KMS-11 (cell line): ENCODE results near the gene FBXO2.

ENCODE experiments used
- H2AFZ ChIP-seq: fragments of 200-600 bp; sonication (generic); 2 replicates; pipeline ENCODE4 v1.6.1; 2016; ENCODE audit warnings: antibody characterized with exemption, mixed run types, low read depth
- H3K27ac ChIP-seq: fragments of 200-600 bp; sonication (generic); 2 replicates; pipeline ENCODE4 v1.6.1; 2016; ENCODE audit warnings: mild to moderate bottlenecking, mixed run types
- H3K27me3 ChIP-seq: fragments of 200-600 bp; sonication (generic); 2 replicates; pipeline ENCODE4 v1.6.1; 2017; ENCODE audit warnings: mild to moderate bottlenecking, low read depth, mixed run types, moderate library complexity; ENCODE audit not compliant: insufficient read depth
- H3K36me3 ChIP-seq: fragments of 200-600 bp; sonication (generic); 2 replicates; pipeline ENCODE4 v1.6.1; 2017; ENCODE audit warnings: mild to moderate bottlenecking, mixed run types; ENCODE audit not compliant: insufficient read depth
- H3K4me1 ChIP-seq: fragments of 200-600 bp; sonication (generic); 2 replicates; pipeline ENCODE4 v1.6.1; 2016; ENCODE audit warnings: mild to moderate bottlenecking, low read depth, mixed run types; ENCODE audit not compliant: poor library complexity, severe bottlenecking
- H3K4me2 ChIP-seq: fragments of 200-600 bp; sonication (generic); 2 replicates; pipeline ENCODE4 v1.7.0; 2016; ENCODE audit warnings: mild to moderate bottlenecking, mixed run types
- H3K4me3 ChIP-seq: fragments of 200-600 bp; sonication (generic); IDR thresholded peaks from 2 replicates; pipeline ENCODE4 v1.6.1; 2017; ENCODE audit warnings: low read depth, low read length, mixed read lengths; ENCODE audit not compliant: insufficient read depth
- H3K79me2 ChIP-seq: fragments of 200-600 bp; sonication (generic); 2 replicates; pipeline ENCODE4 v1.6.1; 2016; ENCODE audit warnings: low read depth, mixed run types; ENCODE audit not compliant: insufficient read depth
- H3K9ac ChIP-seq: fragments of 200-600 bp; sonication (generic); 2 replicates; pipeline ENCODE4 v1.6.1; 2016; ENCODE audit warnings: mild to moderate bottlenecking, mixed run types
- H4K20me1 ChIP-seq: fragments of 200-600 bp; sonication (generic); 2 replicates; pipeline ENCODE4 v1.6.1; 2016; ENCODE audit warnings: mild to moderate bottlenecking, mixed run types; ENCODE audit not compliant: insufficient read depth
- TF ChIP-seq, protein P1 (sequence below): fragments of 200-600 bp; sonication (generic); conservative IDR thresholded peaks from 2 replicates; pipeline ENCODE4 v1.6.1; 2017; ENCODE audit warnings: low read depth, mild to moderate bottlenecking, antibody characterized with exemption, low read length, moderate library complexity, mixed read lengths

Gene FBXO2

DNA sequence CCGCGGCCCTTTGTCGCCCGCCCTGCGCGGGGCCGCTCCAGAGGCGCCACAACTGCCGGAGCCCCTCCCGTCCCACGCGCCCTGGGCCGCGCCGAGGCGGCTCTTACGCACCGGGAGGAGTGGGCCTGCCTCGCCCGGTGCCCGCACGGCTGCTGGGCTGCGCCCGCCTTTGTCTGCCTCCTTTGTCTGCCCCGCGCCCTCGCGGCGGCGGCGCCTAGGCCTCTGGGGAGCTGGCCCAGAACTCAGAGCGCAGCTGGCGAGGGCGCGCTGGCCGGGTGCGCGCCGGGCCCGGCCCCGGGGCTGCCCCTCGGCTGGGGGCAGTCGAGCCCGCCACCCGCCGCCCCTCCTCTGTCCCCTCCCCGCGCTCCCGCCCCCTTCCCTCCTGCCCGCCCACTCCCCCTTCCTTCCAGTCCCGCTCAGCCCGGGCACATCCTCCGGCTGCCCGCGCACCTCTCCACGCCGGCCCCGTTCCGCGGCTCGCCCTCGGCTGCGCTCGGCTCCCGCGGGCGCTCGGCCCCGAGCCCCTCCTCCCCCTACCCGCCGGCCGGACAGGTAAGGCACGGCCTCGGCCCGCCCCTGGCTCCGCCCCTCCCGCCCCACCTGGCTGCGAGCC is 37.2 kb upstream of the FBXO2 start, which contains the start of gene DRAXIN:
Gene DRAXIN (plus strand): TSS at position 409 of the 613 bp plus-strand sequence. CDS start 14,549 bp downstream, outside the sequence.
- Histone ChIP-seq H3K4me1 (no peaks in the 10 kb centered on the region), H3K27me3 (peaks cover 68% of the 10 kb centered on the region), H3K4me2 (no peak within 1 kb of the TSS), H3K79me2 (no peaks in the 10 kb centered on the region), H4K20me1 (no peaks in the 10 kb centered on the region), H3K4me3 (no peak within 1 kb of the TSS), H3K9ac (no peak within 1 kb of the TSS), H3K36me3 (no peaks in the 10 kb centered on the region), H3K27ac (no peak within 1 kb of the TSS), H2AFZ (no peak within 1 kb of the TSS)
- TF ChIP-seq, protein P1, sequence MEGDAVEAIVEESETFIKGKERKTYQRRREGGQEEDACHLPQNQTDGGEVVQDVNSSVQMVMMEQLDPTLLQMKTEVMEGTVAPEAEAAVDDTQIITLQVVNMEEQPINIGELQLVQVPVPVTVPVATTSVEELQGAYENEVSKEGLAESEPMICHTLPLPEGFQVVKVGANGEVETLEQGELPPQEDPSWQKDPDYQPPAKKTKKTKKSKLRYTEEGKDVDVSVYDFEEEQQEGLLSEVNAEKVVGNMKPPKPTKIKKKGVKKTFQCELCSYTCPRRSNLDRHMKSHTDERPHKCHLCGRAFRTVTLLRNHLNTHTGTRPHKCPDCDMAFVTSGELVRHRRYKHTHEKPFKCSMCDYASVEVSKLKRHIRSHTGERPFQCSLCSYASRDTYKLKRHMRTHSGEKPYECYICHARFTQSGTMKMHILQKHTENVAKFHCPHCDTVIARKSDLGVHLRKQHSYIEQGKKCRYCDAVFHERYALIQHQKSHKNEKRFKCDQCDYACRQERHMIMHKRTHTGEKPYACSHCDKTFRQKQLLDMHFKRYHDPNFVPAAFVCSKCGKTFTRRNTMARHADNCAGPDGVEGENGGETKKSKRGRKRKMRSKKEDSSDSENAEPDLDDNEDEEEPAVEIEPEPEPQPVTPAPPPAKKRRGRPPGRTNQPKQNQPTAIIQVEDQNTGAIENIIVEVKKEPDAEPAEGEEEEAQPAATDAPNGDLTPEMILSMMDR = no peak

DNA sequence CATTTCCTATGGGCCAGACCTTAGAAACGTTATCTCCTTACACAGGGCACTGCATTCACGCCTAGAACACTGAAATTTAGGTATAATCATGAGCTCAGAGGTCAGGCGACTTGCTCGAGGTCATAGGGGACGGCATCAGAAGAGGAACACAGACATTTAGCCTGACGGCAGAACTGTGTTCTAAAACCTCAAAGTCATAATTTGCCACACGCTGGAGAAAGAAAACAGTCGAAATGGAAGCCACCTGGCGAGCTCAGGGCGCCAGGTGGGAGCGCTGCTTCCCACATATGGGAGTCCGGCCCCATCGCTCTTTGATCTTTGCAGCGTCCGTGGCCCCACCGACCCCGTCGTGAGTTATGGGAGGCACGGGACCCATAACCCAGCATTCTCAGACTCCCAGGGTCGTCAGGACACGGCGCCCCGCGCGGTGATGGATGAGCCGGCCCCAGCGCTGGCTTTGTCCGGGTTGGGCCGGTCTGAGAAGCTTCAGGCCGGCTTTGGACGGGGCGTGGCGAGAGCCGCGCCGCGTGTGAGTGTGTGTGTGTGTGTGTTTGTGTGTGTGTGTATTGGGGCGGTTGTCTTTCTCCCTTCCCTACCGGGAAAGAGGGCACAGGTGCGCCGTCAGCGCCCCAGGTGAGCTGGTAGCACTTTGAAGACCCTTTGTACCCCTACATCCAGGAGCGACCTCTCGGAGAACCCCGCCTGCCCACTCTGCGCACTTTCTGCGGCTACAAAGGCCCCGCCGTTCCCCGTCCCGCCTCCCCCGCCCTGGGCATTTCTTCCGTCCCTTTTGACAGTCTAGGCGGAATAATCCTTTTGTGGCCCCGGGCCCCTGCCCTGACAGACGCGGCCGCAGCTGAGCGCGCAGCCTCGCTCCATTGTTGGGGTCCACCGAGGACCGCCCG is 36.4 kb upstream of the FBXO2 start:
- no peaks in the 10 kb centered on the region for H4K20me1 ChIP-seq
- no peaks in the 10 kb centered on the region for H3K4me1 ChIP-seq
- no peaks in the 10 kb centered on the region for H3K36me3 ChIP-seq
- TF ChIP-seq, protein P1 = no peak
- H3K27ac ChIP-seq = no peak overlapping the region
- no peak overlapping the region for H2AFZ ChIP-seq
- no peaks in the 10 kb centered on the region for H3K79me2 ChIP-seq
- no peak overlapping the region for H3K9ac ChIP-seq
- H3K27me3 ChIP-seq = peaks cover 67% of the 10 kb centered on the region
- no peak overlapping the region for H3K4me2 ChIP-seq
- no peak overlapping the region for H3K4me3 ChIP-seq

DNA sequence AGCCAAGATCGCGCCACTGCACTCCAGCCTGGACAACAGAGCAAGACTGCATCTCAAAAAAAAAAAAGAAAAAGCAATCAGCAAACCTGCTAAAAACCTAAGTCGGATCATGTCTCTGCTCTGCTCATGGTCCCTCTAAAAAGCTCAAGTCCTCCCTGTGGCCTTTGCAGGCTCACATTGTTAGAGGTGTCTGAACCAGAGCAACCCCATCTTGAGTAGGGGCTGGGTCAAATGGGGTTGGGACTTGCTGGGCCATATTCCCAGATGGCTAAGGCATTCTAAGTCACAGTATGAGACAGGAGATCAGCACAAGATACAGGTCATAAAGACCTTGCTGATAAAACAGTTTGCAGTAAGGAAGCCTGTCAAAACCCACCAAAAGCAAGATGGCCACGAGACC is 34.3 kb upstream of the FBXO2 start:
- no peaks in the 10 kb centered on the region for H3K79me2 ChIP-seq
- no peak overlapping the region for H3K4me2 ChIP-seq
- no peak overlapping the region for H3K4me3 ChIP-seq

DNA sequence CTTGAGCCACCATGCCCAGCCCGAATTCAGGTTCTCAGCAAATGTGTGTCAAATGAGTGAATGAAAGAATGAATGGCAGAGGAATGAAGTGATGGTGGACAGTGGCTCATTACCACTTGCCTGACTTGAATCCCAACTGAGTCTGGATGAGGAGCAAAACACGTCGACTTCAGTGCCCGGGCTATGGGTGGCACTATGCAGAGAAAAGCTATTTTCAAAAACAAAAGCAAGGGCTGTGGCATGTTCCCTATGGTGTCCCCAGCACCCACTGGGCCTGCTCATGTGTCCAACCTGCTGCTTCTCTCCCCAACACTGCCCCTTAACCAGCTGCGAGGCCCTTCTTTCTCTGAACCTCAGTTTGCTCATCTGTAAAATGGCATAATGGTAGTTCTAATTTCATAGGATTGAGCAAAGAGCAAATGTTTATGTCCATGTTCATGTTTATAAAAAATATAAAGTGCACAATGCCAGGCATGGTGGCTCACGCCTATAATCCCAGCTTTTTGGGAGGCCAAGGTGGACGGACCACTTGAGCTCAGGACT is 31.1 kb upstream of the FBXO2 start:
- H3K4me1 ChIP-seq = no peaks in the 10 kb centered on the region
- H3K27me3 ChIP-seq = peaks cover 43% of the 10 kb centered on the region
- H3K4me3 ChIP-seq = no peak overlapping the region
- H3K36me3 ChIP-seq = no peaks in the 10 kb centered on the region
- H3K9ac ChIP-seq = no peak overlapping the region
- no peak overlapping the region for H3K4me2 ChIP-seq
- no peaks in the 10 kb centered on the region for H4K20me1 ChIP-seq
- TF ChIP-seq, protein P1 = no peak
- no peak overlapping the region for H2AFZ ChIP-seq
- no peak overlapping the region for H3K27ac ChIP-seq
- H3K79me2 ChIP-seq = no peaks in the 10 kb centered on the region

More for the DNA sequence above, 34.3 kb upstream of the FBXO2 start:
- TF ChIP-seq, protein P1 = no peak
- no peak overlapping the region for H3K27ac ChIP-seq
- no peak overlapping the region for H2AFZ ChIP-seq
- no peak overlapping the region for H3K9ac ChIP-seq
- no peaks in the 10 kb centered on the region for H4K20me1 ChIP-seq
- no peaks in the 10 kb centered on the region for H3K4me1 ChIP-seq
- H3K27me3 ChIP-seq = peaks cover 53% of the 10 kb centered on the region
- no peaks in the 10 kb centered on the region for H3K36me3 ChIP-seq
